ENCODE measurements around the gene THADA.

THADA gene

GRCh38 chr2:43481927-43482542 is 113.8 kb downstream of the THADA start:
- no peak overlapping the region for H3K9ac ChIP-seq (ENCODE audit: low read length)
- H3K9me3 ChIP-seq (ENCODE audit: control insufficient read depth, insufficient read depth, low read depth, low read length): no peaks in the 10 kb centered on the region
- no peak overlapping the region for H3K27ac ChIP-seq (ENCODE audit: low read depth, low read length)

GRCh38 chr2:43480874-43481273 is 115.0 kb downstream of the THADA start:
- H3K4me1 ChIP-seq (ENCODE audit: control insufficient read depth, insufficient read depth, low read length): no peaks in the 10 kb centered on the region
- H3K27ac ChIP-seq (ENCODE audit: low read depth, low read length): no peak overlapping the region
- H3K9ac ChIP-seq (ENCODE audit: low read length): no peak overlapping the region
- no peaks in the 10 kb centered on the region for H3K36me3 ChIP-seq (ENCODE audit: control insufficient read depth, insufficient read depth, low read length)
- no peak overlapping the region for H3K4me3 ChIP-seq (ENCODE audit: low read depth, low read length)
- no peaks in the 10 kb centered on the region for H3K27me3 ChIP-seq (ENCODE audit: control insufficient read depth, insufficient read depth, low read length)
- no peaks in the 10 kb centered on the region for H3K9me3 ChIP-seq (ENCODE audit: control insufficient read depth, insufficient read depth, low read depth, low read length)

More at GRCh38 chr2:43481927-43482542, 113.8 kb downstream of the THADA start:
- no peak overlapping the region for H3K4me3 ChIP-seq (ENCODE audit: low read depth, low read length)
- H3K36me3 ChIP-seq (ENCODE audit: control insufficient read depth, insufficient read depth, low read length): no peaks in the 10 kb centered on the region
- no peaks in the 10 kb centered on the region for H3K27me3 ChIP-seq (ENCODE audit: control insufficient read depth, insufficient read depth, low read length)
- no peaks in the 10 kb centered on the region for H3K4me1 ChIP-seq (ENCODE audit: control insufficient read depth, insufficient read depth, low read length)

- H3K9ac ChIP-seq (ENCODE audit: low read length): no peak overlapping the region
- no peaks in the 10 kb centered on the region for H3K36me3 ChIP-seq (ENCODE audit: control insufficient read depth, insufficient read depth, low read length)
- H3K9me3 ChIP-seq (ENCODE audit: control insufficient read depth, insufficient read depth, low read depth, low read length): no peaks in the 10 kb centered on the region
- no peaks in the 10 kb centered on the region for H3K27me3 ChIP-seq (ENCODE audit: control insufficient read depth, insufficient read depth, low read length)
- H3K4me1 ChIP-seq (ENCODE audit: control insufficient read depth, insufficient read depth, low read length): no peaks in the 10 kb centered on the region
- no peak overlapping the region for H3K4me3 ChIP-seq (ENCODE audit: low read depth, low read length)
- no peak overlapping the region for H3K27ac ChIP-seq (ENCODE audit: low read depth, low read length)
These were observed 117.3 kb downstream of the THADA start for GRCh38 chr2:43478412-43479086.

GRCh38 chr2:43475922-43476321 is 119.9 kb downstream of the THADA start:
- Histone ChIP-seq H3K4me1 (ENCODE audit: control insufficient read depth, insufficient read depth, low read length) (no peaks in the 10 kb centered on the region), H3K4me3 (ENCODE audit: low read depth, low read length) (no peak overlapping the region), H3K27me3 (ENCODE audit: control insufficient read depth, insufficient read depth, low read length) (no peaks in the 10 kb centered on the region), H3K9ac (ENCODE audit: low read length) (no peak overlapping the region), H3K36me3 (ENCODE audit: control insufficient read depth, insufficient read depth, low read length) (no peaks in the 10 kb centered on the region), H3K9me3 (ENCODE audit: control insufficient read depth, insufficient read depth, low read depth, low read length) (no peaks in the 10 kb centered on the region), H3K27ac (ENCODE audit: low read depth, low read length) (no peak overlapping the region)

- Histone ChIP-seq H3K9ac (ENCODE audit: low read length) (no peak overlapping the region), H3K4me1 (ENCODE audit: control insufficient read depth, insufficient read depth, low read length) (no peaks in the 10 kb centered on the region), H3K36me3 (ENCODE audit: control insufficient read depth, insufficient read depth, low read length) (no peaks in the 10 kb centered on the region), H3K9me3 (ENCODE audit: control insufficient read depth, insufficient read depth, low read depth, low read length) (no peaks in the 10 kb centered on the region), H3K27me3 (ENCODE audit: control insufficient read depth, insufficient read depth, low read length) (no peaks in the 10 kb centered on the region), H3K27ac (ENCODE audit: low read depth, low read length) (no peak overlapping the region), H3K4me3 (ENCODE audit: low read depth, low read length) (no peak overlapping the region)
These were observed 120.5 kb downstream of the THADA start for GRCh38 chr2:43475137-43475846.

GRCh38 chr2:43474273-43474672 is 121.6 kb downstream of the THADA start:
- H3K27me3 ChIP-seq (ENCODE audit: control insufficient read depth, insufficient read depth, low read length): no peaks in the 10 kb centered on the region
- H3K4me3 ChIP-seq (ENCODE audit: low read depth, low read length): no peak overlapping the region
- H3K4me1 ChIP-seq (ENCODE audit: control insufficient read depth, insufficient read depth, low read length): peaks cover under 1% of the 10 kb centered on the region; the same call in 1 of the 2 replicates
- H3K36me3 ChIP-seq (ENCODE audit: control insufficient read depth, insufficient read depth, low read length): no peaks in the 10 kb centered on the region
- H3K27ac ChIP-seq (ENCODE audit: low read depth, low read length): no peak overlapping the region
- H3K9me3 ChIP-seq (ENCODE audit: control insufficient read depth, insufficient read depth, low read depth, low read length): no peaks in the 10 kb centered on the region
- no peak overlapping the region for H3K9ac ChIP-seq (ENCODE audit: low read length)

GRCh38 chr2:43473767-43474166 is 122.1 kb downstream of the THADA start:
- H3K9ac ChIP-seq (ENCODE audit: low read length): no peak overlapping the region
- H3K27me3 ChIP-seq (ENCODE audit: control insufficient read depth, insufficient read depth, low read length): no peaks in the 10 kb centered on the region
- H3K27ac ChIP-seq (ENCODE audit: low read depth, low read length): no peak overlapping the region
- no peaks in the 10 kb centered on the region for H3K36me3 ChIP-seq (ENCODE audit: control insufficient read depth, insufficient read depth, low read length)
- H3K9me3 ChIP-seq (ENCODE audit: control insufficient read depth, insufficient read depth, low read depth, low read length): no peaks in the 10 kb centered on the region
- H3K4me1 ChIP-seq (ENCODE audit: control insufficient read depth, insufficient read depth, low read length): peaks cover 5% of the 10 kb centered on the region; the same call in 1 of the 2 replicates
- H3K4me3 ChIP-seq (ENCODE audit: low read depth, low read length): no peak overlapping the region

- Histone ChIP-seq H3K36me3 (ENCODE audit: control insufficient read depth, insufficient read depth, low read length) (no peaks in the 10 kb centered on the region), H3K4me3 (ENCODE audit: low read depth, low read length) (no peak overlapping the region), H3K9ac (ENCODE audit: low read length) (no peak overlapping the region), H3K27me3 (ENCODE audit: control insufficient read depth, insufficient read depth, low read length) (no peaks in the 10 kb centered on the region), H3K9me3 (ENCODE audit: control insufficient read depth, insufficient read depth, low read depth, low read length) (no peaks in the 10 kb centered on the region), H3K4me1 (ENCODE audit: control insufficient read depth, insufficient read depth, low read length) (peaks cover 7% of the 10 kb centered on the region; the same call in 1 of the 2 replicates), H3K27ac (ENCODE audit: low read depth, low read length) (no peak overlapping the region)
These were observed 123.2 kb downstream of the THADA start for GRCh38 chr2:43472527-43473194.

- no peak overlapping the region for H3K27ac ChIP-seq (ENCODE audit: low read depth, low read length)
- H3K36me3 ChIP-seq (ENCODE audit: control insufficient read depth, insufficient read depth, low read length): no peaks in the 10 kb centered on the region
- no peaks in the 10 kb centered on the region for H3K27me3 ChIP-seq (ENCODE audit: control insufficient read depth, insufficient read depth, low read length)
- H3K9ac ChIP-seq (ENCODE audit: low read length): no peak overlapping the region
- H3K4me1 ChIP-seq (ENCODE audit: control insufficient read depth, insufficient read depth, low read length): peaks cover 7% of the 10 kb centered on the region; the same call in 1 of the 2 replicates
- no peak overlapping the region for H3K4me3 ChIP-seq (ENCODE audit: low read depth, low read length)
- no peaks in the 10 kb centered on the region for H3K9me3 ChIP-seq (ENCODE audit: control insufficient read depth, insufficient read depth, low read depth, low read length)
These were observed 126.1 kb downstream of the THADA start for GRCh38 chr2:43469713-43470112.

GRCh38 chr2:43469094-43469493 is 126.7 kb downstream of the THADA start:
- Histone ChIP-seq H3K9ac (ENCODE audit: low read length) (no peak overlapping the region), H3K4me1 (ENCODE audit: control insufficient read depth, insufficient read depth, low read length) (peaks cover 7% of the 10 kb centered on the region; the same call in 1 of the 2 replicates), H3K36me3 (ENCODE audit: control insufficient read depth, insufficient read depth, low read length) (no peaks in the 10 kb centered on the region), H3K4me3 (ENCODE audit: low read depth, low read length) (no peak overlapping the region), H3K27ac (ENCODE audit: low read depth, low read length) (no peak overlapping the region), H3K27me3 (ENCODE audit: control insufficient read depth, insufficient read depth, low read length) (no peaks in the 10 kb centered on the region), H3K9me3 (ENCODE audit: control insufficient read depth, insufficient read depth, low read depth, low read length) (no peaks in the 10 kb centered on the region)
